GM12865 (cell line): Measurements from ENCODE around the gene FAM114A1.

Experiments
- DNase-seq: peaks from one replicate; pipeline ENCODE4 v3.0.0; 2010; ENCODE audit warnings: low read depth
- H3K4me3 ChIP-seq: 2 replicates; pipeline ENCODE4 v1.5.1; 2011; ENCODE audit warnings: mild to moderate bottlenecking, low read depth, low read length, control low read depth
- CTCF ChIP-seq: IDR thresholded peaks from 2 replicates; pipeline ENCODE4 v1.5.1; 2011; ENCODE audit warnings: low read length, control low read depth, low read depth, inconsistent platforms; ENCODE audit not compliant: insufficient read depth; ENCODE audit errors: missing control alignments

The FAM114A1 gene

GRCh38 chr4:38823766-38824165 is 43.8 kb upstream of the FAM114A1 start:
- no peak for TF ChIP-seq CTCF
- no peak for DNase-seq
- no peak overlapping the region for H3K4me3 ChIP-seq

GRCh38 chr4:38829237-38829636 is 38.4 kb upstream of the FAM114A1 start:
- no peak for DNase-seq
- TF ChIP-seq CTCF = no peak
- H3K4me3 ChIP-seq = no peak overlapping the region

GRCh38 chr4:38831653-38832052 is 36.0 kb upstream of the FAM114A1 start:
- no peak overlapping the region for H3K4me3 ChIP-seq
- TF ChIP-seq CTCF = no peak
- DNase-seq = no peak

- no peak overlapping the region for H3K4me3 ChIP-seq
- no peak for TF ChIP-seq CTCF
- no peak for DNase-seq
Observed at GRCh38 chr4:38832206-38832605, 35.4 kb upstream of the FAM114A1 start.

- TF ChIP-seq CTCF = peak; percentile 22
- no peak overlapping the region for H3K4me3 ChIP-seq
- DNase-seq = no peak
Observed at GRCh38 chr4:38832624-38833528, 34.7 kb upstream of the FAM114A1 start.

- DNase-seq = no peak
- no peak overlapping the region for H3K4me3 ChIP-seq
- no peak for TF ChIP-seq CTCF
Observed at GRCh38 chr4:38834570-38834969, 33.0 kb upstream of the FAM114A1 start.

- no peak overlapping the region for H3K4me3 ChIP-seq
- no peak for DNase-seq
- no peak for TF ChIP-seq CTCF
Observed at GRCh38 chr4:38837334-38837733, 30.3 kb upstream of the FAM114A1 start.
